HL-60 (cell line): ENCODE data around the gene ARL5C.

ENCODE experiments used
- POLR2AphosphoS5 ChIP-seq: IDR thresholded peaks from 2 replicates; pipeline ENCODE4 v1.6.1; 2012; ENCODE audit warnings: low read depth
- TF ChIP-seq, protein P1 (sequence below): IDR thresholded peaks from one replicate; pipeline ENCODE4 v1.5.1; 2011; ENCODE audit warnings: low read length, control low read depth, inconsistent platforms; ENCODE audit not compliant: insufficient read depth
- TF ChIP-seq, protein P2 (sequence below): IDR thresholded peaks from 2 replicates; pipeline ENCODE4 v1.6.1; 2012; ENCODE audit warnings: low read depth; ENCODE audit not compliant: insufficient replicate concordance

DNA sequence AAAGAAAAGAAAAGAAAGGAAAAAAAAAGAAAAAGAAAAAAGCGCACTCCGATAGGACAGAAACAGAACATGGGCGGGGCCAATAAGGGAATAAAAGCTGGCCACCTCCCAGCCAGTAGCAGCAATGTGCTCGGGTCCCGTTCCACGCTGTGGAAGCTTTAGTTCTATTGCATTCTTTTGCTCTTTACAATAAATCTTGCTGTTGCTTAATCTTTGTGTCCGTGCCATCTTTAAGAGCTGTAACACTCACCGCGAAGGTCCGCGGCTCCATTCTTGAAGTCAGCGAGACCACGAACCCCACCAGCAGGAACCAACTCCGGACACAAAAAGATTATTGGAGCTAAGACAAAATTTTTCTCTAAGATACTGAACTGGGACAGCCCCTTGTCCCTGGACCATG is 3.1 kb upstream of the ARL5C start:
- no peak for TF ChIP-seq POLR2AphosphoS5
- TF ChIP-seq, protein P1, sequence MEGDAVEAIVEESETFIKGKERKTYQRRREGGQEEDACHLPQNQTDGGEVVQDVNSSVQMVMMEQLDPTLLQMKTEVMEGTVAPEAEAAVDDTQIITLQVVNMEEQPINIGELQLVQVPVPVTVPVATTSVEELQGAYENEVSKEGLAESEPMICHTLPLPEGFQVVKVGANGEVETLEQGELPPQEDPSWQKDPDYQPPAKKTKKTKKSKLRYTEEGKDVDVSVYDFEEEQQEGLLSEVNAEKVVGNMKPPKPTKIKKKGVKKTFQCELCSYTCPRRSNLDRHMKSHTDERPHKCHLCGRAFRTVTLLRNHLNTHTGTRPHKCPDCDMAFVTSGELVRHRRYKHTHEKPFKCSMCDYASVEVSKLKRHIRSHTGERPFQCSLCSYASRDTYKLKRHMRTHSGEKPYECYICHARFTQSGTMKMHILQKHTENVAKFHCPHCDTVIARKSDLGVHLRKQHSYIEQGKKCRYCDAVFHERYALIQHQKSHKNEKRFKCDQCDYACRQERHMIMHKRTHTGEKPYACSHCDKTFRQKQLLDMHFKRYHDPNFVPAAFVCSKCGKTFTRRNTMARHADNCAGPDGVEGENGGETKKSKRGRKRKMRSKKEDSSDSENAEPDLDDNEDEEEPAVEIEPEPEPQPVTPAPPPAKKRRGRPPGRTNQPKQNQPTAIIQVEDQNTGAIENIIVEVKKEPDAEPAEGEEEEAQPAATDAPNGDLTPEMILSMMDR, result no peak
- TF ChIP-seq, protein P2, sequence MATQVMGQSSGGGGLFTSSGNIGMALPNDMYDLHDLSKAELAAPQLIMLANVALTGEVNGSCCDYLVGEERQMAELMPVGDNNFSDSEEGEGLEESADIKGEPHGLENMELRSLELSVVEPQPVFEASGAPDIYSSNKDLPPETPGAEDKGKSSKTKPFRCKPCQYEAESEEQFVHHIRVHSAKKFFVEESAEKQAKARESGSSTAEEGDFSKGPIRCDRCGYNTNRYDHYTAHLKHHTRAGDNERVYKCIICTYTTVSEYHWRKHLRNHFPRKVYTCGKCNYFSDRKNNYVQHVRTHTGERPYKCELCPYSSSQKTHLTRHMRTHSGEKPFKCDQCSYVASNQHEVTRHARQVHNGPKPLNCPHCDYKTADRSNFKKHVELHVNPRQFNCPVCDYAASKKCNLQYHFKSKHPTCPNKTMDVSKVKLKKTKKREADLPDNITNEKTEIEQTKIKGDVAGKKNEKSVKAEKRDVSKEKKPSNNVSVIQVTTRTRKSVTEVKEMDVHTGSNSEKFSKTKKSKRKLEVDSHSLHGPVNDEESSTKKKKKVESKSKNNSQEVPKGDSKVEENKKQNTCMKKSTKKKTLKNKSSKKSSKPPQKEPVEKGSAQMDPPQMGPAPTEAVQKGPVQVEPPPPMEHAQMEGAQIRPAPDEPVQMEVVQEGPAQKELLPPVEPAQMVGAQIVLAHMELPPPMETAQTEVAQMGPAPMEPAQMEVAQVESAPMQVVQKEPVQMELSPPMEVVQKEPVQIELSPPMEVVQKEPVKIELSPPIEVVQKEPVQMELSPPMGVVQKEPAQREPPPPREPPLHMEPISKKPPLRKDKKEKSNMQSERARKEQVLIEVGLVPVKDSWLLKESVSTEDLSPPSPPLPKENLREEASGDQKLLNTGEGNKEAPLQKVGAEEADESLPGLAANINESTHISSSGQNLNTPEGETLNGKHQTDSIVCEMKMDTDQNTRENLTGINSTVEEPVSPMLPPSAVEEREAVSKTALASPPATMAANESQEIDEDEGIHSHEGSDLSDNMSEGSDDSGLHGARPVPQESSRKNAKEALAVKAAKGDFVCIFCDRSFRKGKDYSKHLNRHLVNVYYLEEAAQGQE, result no peak
